Thoracic aorta (tissue), 2 donors: ENCODE measurements around the gene KRT78. TPM values are rescaled to one million over a fixed set of nuclear protein-coding genes. Genes with fewer than 3 reads are reported as not detected.

Source experiments
- ATAC-seq: fragments of 150-250 bp; one replicate; pipeline ENCODE4 v1.8.0; 2017; ENCODE audit warnings: low read depth; ENCODE audit not compliant: insufficient number of reproducible peaks, low FRiP score
- DNase-seq: peaks from one replicate; pipeline ENCODE4 v3.0.0-alpha.2; 2020; ENCODE audit warnings: low spot score
- H3K27ac ChIP-seq, 2 donors: fragments of 200-600 bp; sonication (generic); 1 replicate in 1 of 2; 2 replicates in 1 of 2; pipeline ENCODE4 v1.5.1; 2016; ENCODE audit warnings: mild to moderate bottlenecking in 2 of 2, moderate library complexity in 2 of 2
- H3K27me3 ChIP-seq: fragments of 200-600 bp; sonication (generic); replicated peaks from 2 replicates; pipeline ENCODE4 v1.6.0; 2016; ENCODE audit warnings: mild to moderate bottlenecking; ENCODE audit not compliant: insufficient read depth
- H3K36me3 ChIP-seq: fragments of 200-600 bp; sonication (generic); one replicate; pipeline ENCODE4 v1.5.1; 2016
- H3K4me1 ChIP-seq, 2 donors: fragments of 200-600 bp; sonication (generic); 1 replicate in 1 of 2; 2 replicates in 1 of 2; pipeline versions ENCODE4 v1.5.1 to v1.6.0; 2016; ENCODE audit warnings: low read depth in 2 of 2, mild to moderate bottlenecking in 1 of 2; ENCODE audit not compliant: control insufficient read depth in 1 of 2
- H3K4me3 ChIP-seq: fragments of 200-600 bp; sonication (generic); 2 replicates; pipeline ENCODE4 v1.5.1; 2016; ENCODE audit warnings: mild to moderate bottlenecking
- H3K9me3 ChIP-seq: fragments of 200-600 bp; sonication (generic); 2 replicates; pipeline ENCODE4 v1.5.1; 2016
- CTCF ChIP-seq: fragments of 200-600 bp; sonication (generic); IDR thresholded peaks from one replicate; pipeline ENCODE4 v1.5.1; 2019; ENCODE audit warnings: antibody characterized with exemption
- total RNA-seq, 2 donors: library from RNA; depleted of rRNA; stranded (reverse); fragments of >200 nt; gene quantifications; one replicate each; pipeline versions ENCODE4 v1.1.0 to v1.2.3, GENCODE V29; 2016

Gene KRT78
- total RNA-seq, 2 donors from 2014 or later: not detected

GRCh38 chr12:52825961-52826360, 22.8 kb downstream of the KRT78 start:
- no peak for TF ChIP-seq CTCF
- H3K27me3 ChIP-seq: no peaks in the 10 kb centered on the region
- H3K4me1 ChIP-seq: peaks cover 3 to 4% of the 10 kb centered on the region in 2 donors
- no peak overlapping the region for H3K27ac ChIP-seq
- DNase-seq (no peak), ATAC-seq (no peak)
- no peak overlapping the region for H3K4me3 ChIP-seq
- H3K36me3 ChIP-seq: no peaks in the 10 kb centered on the region
- H3K9me3 ChIP-seq: no peaks in the 10 kb centered on the region

GRCh38 chr12:52824741-52825410, 23.9 kb downstream of the KRT78 start:
- DNase-seq: no peak
- peaks cover 3 to 4% of the 10 kb centered on the region in 2 donors for H3K4me1 ChIP-seq
- no peaks in the 10 kb centered on the region for H3K27me3 ChIP-seq
- H3K36me3 ChIP-seq: no peaks in the 10 kb centered on the region
- TF ChIP-seq CTCF: no peak
- ATAC-seq: no peak
- no peaks in the 10 kb centered on the region for H3K9me3 ChIP-seq
- no peak overlapping the region for H3K27ac ChIP-seq
- H3K4me3 ChIP-seq: no peak overlapping the region

GRCh38 chr12:52823761-52824450, 24.9 kb downstream of the KRT78 start:
- DNase-seq: no peak
- Histone ChIP-seq H3K4me3 (no peak overlapping the region), H3K27me3 (no peaks in the 10 kb centered on the region), H3K9me3 (no peaks in the 10 kb centered on the region), H3K36me3 (no peaks in the 10 kb centered on the region), H3K27ac (no peak overlapping the region), H3K4me1 (peaks cover 3 to 4% of the 10 kb centered on the region in 2 donors)
- no peak for TF ChIP-seq CTCF
- ATAC-seq: no peak

- Histone ChIP-seq H3K4me3 (no peak overlapping the region), H3K36me3 (no peaks in the 10 kb centered on the region), H3K4me1 (peaks cover 3 to 4% of the 10 kb centered on the region in 2 donors), H3K27ac (no peak overlapping the region), H3K27me3 (no peaks in the 10 kb centered on the region), H3K9me3 (no peaks in the 10 kb centered on the region)
- TF ChIP-seq CTCF: no peak
- ATAC-seq: no peak
- DNase-seq: no peak
Measured at GRCh38 chr12:52822771-52823510, 25.9 kb downstream of the KRT78 start.
